PFSK-1 (cell line): ENCODE data around the gene B3GALT2.

Experiments used
- POLR2AphosphoS5 ChIP-seq: IDR thresholded peaks from 2 replicates; pipeline ENCODE4 v1.6.1; 2012; ENCODE audit warnings: low read depth, mild to moderate bottlenecking, control low read depth, low read length, moderate library complexity
- SIN3A ChIP-seq: IDR thresholded peaks from 2 replicates; pipeline ENCODE4 v1.6.1; 2012; ENCODE audit warnings: mild to moderate bottlenecking, low read length, moderate library complexity, borderline replicate concordance; ENCODE audit not compliant: insufficient read depth
- TAF1 ChIP-seq: IDR thresholded peaks from 2 replicates; pipeline ENCODE4 v1.6.1; 2012; ENCODE audit warnings: low read length, control low read depth, borderline replicate concordance; ENCODE audit not compliant: insufficient read depth
- TF ChIP-seq, protein P1 (sequence below), 2 experiments: IDR thresholded peaks; 2 replicates each; pipeline versions ENCODE4 v1.6.1 to v1.8.0; 2011 to 2012; ENCODE audit warnings: low read depth in 2 of 2, low read length in 2 of 2, control low read depth in 1 of 2, inconsistent platforms in 1 of 2, mild to moderate bottlenecking in 1 of 2, moderate library complexity in 1 of 2; ENCODE audit not compliant: insufficient read depth in 1 of 2

GRCh38 chr1:193221651-193222050, 35.2 kb upstream of the B3GALT2 start:
- TF ChIP-seq POLR2AphosphoS5 (no peak), TAF1 (no peak), SIN3A (no peak)
- TF ChIP-seq, protein P1, sequence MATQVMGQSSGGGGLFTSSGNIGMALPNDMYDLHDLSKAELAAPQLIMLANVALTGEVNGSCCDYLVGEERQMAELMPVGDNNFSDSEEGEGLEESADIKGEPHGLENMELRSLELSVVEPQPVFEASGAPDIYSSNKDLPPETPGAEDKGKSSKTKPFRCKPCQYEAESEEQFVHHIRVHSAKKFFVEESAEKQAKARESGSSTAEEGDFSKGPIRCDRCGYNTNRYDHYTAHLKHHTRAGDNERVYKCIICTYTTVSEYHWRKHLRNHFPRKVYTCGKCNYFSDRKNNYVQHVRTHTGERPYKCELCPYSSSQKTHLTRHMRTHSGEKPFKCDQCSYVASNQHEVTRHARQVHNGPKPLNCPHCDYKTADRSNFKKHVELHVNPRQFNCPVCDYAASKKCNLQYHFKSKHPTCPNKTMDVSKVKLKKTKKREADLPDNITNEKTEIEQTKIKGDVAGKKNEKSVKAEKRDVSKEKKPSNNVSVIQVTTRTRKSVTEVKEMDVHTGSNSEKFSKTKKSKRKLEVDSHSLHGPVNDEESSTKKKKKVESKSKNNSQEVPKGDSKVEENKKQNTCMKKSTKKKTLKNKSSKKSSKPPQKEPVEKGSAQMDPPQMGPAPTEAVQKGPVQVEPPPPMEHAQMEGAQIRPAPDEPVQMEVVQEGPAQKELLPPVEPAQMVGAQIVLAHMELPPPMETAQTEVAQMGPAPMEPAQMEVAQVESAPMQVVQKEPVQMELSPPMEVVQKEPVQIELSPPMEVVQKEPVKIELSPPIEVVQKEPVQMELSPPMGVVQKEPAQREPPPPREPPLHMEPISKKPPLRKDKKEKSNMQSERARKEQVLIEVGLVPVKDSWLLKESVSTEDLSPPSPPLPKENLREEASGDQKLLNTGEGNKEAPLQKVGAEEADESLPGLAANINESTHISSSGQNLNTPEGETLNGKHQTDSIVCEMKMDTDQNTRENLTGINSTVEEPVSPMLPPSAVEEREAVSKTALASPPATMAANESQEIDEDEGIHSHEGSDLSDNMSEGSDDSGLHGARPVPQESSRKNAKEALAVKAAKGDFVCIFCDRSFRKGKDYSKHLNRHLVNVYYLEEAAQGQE (IDR thresholded peaks at IDR 0.05; ENCODE audit: insufficient read depth in 1 of 2, low read depth in 2 of 2, low read length in 2 of 2), result no peak
